Fibroblast of pulmonary artery (primary cell): Measurements from ENCODE around the gene KRT82.
"Not testable (repeated sequence)": the region's sequence is repeated elsewhere in the genome, so short reads cannot be mapped to it uniquely, and the experiment has no call there.

Experiments
- DNase-seq: peaks from one replicate; pipeline ENCODE4 v3.0.0-alpha.2; 2010; ENCODE audit warnings: low read depth
- H3K4me3 ChIP-seq: replicated peaks from 2 replicates; pipeline ENCODE4 v1.5.1; 2011; ENCODE audit warnings: low read depth, mild to moderate bottlenecking, control low read depth, low read length, moderate library complexity
- CTCF ChIP-seq: IDR thresholded peaks from 2 replicates; pipeline ENCODE4 v1.5.1; 2011; ENCODE audit warnings: mild to moderate bottlenecking, control low read depth, low read length, inconsistent platforms; ENCODE audit errors: missing control alignments

KRT82 gene

GRCh38 chr12:52405922-52406385, at the start of gene KRT82:
Gene KRT82, minus strand, starts transcription at chr12:52406335. Its CDS starts 58 bp downstream, at chr12:52406277.
- no peak for DNase-seq
- no peak within 1 kb of the TSS for H3K4me3 ChIP-seq
- no peak for TF ChIP-seq CTCF

GRCh38 chr12:52455821-52456220, 49.7 kb upstream of the KRT82 start:
- H3K4me3 ChIP-seq: no peak overlapping the region
- TF ChIP-seq CTCF: no peak
- peak; percentile 75 for DNase-seq

GRCh38 chr12:52454411-52455201, 48.5 kb upstream of the KRT82 start:
- no peak overlapping the region for H3K4me3 ChIP-seq
- no peak for TF ChIP-seq CTCF
- peak; percentile 22 for DNase-seq

GRCh38 chr12:52452101-52452500, 46.0 kb upstream of the KRT82 start, which contains the start of gene KRT6B:
Gene KRT6B, minus strand, starts transcription at chr12:52452146. Its CDS starts 68 bp downstream, at chr12:52452078.
- TF ChIP-seq CTCF: no peak
- DNase-seq: no peak
- H3K4me3 ChIP-seq: no peak within 1 kb of the TSS

- H3K4me3 ChIP-seq: no peak overlapping the region
- no peak for TF ChIP-seq CTCF
- no peak for DNase-seq
These were observed 42.1 kb upstream of the KRT82 start for GRCh38 chr12:52448228-52448627.

GRCh38 chr12:52447196-52447595, 41.1 kb upstream of the KRT82 start:
- H3K4me3 ChIP-seq, DNase-seq: not testable (repeated sequence)

- TF ChIP-seq CTCF: no peak
- no peak for DNase-seq
- H3K4me3 ChIP-seq: no peak overlapping the region
These were observed 40.4 kb upstream of the KRT82 start for GRCh38 chr12:52446367-52447045.
